Measurements from ENCODE around the gene SPATA32.
"Not testable (repeated sequence)": the region's sequence is repeated elsewhere in the genome, so short reads cannot be mapped to it uniquely, and the experiment has no call there.

The SPATA32 gene

DNA sequence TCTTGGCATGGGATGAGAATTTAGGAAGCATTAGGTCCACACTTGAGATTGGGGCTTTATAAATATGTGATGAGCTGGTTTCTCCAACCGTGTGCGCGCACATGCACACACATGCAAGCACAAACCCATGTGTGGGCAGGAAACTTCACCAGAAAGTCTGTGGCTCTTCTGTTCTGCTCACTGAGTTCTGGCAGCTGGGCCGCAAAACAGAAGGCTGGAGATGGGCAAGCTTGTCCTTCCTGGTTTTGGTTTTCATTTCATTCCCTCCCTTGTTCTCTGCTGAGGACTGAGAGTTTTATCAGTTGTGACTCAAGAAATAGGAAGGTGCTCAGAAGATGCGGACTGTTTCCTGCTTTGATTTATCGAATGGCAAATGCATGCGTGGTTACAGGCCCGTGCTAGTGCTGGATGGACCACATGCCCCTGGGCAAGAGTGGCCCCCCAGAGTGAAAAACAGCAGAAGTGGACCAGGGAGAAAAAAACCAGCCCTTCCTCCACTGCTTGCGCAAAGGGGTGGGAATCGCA, 40.8 kb upstream of the SPATA32 start:
- H3K4me1 ChIP-seq (ENCODE audit: control insufficient read depth, insufficient read depth, low read length): no peaks in the 10 kb centered on the region
- no peak overlapping the region for H3K9ac ChIP-seq (ENCODE audit: low read depth, low read length)
- no peaks in the 10 kb centered on the region for H3K36me3 ChIP-seq (ENCODE audit: control insufficient read depth, insufficient read depth, low read length)
- H3K4me3 ChIP-seq (ENCODE audit: low read depth, low read length): no peak overlapping the region
- H3K27me3 ChIP-seq (ENCODE audit: control insufficient read depth, insufficient read depth, low read length): no peaks in the 10 kb centered on the region
- no peaks in the 10 kb centered on the region for H3K9me3 ChIP-seq (ENCODE audit: control insufficient read depth, insufficient read depth, low read length)

DNA sequence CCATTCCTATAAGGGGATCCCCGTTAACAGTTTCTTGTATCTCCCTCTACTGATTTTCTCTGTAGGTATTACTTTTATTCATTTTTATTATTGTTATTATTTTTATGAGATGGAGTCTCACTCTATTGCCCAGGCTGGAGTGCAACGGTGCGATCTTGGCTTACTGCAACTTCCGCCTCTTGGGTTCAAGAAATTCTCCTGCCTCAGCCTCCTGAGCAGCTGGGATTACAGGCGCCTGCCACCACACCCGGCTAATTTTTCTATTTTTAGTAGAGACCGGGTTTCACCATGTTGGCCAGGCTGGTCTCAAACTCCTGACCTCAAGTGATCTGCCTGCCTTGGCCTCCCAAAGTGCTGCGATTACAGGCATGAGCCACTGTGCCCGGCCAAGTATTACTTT, 40.3 kb upstream of the SPATA32 start:
- not testable (repeated sequence) for H3K4me3 ChIP-seq (ENCODE audit: low read depth, low read length); H3K9ac ChIP-seq (ENCODE audit: low read depth, low read length); H3K36me3 ChIP-seq (ENCODE audit: control insufficient read depth, insufficient read depth, low read length); H3K9me3 ChIP-seq (ENCODE audit: control insufficient read depth, insufficient read depth, low read length); H3K4me1 ChIP-seq (ENCODE audit: control insufficient read depth, insufficient read depth, low read length); H3K27me3 ChIP-seq (ENCODE audit: control insufficient read depth, insufficient read depth, low read length)

- Histone ChIP-seq H3K9ac (ENCODE audit: low read depth, low read length) (no peak overlapping the region), H3K4me3 (ENCODE audit: low read depth, low read length) (no peak overlapping the region), H3K27me3 (ENCODE audit: control insufficient read depth, insufficient read depth, low read length) (no peaks in the 10 kb centered on the region), H3K36me3 (ENCODE audit: control insufficient read depth, insufficient read depth, low read length) (no peaks in the 10 kb centered on the region), H3K9me3 (ENCODE audit: control insufficient read depth, insufficient read depth, low read length) (no peaks in the 10 kb centered on the region), H3K4me1 (ENCODE audit: control insufficient read depth, insufficient read depth, low read length) (no peaks in the 10 kb centered on the region)
These were observed 39.8 kb upstream of the SPATA32 start for GRCh38 chr17:45301674-45302073.

- no peak overlapping the region for H3K9ac ChIP-seq (ENCODE audit: low read depth, low read length)
- no peaks in the 10 kb centered on the region for H3K9me3 ChIP-seq (ENCODE audit: control insufficient read depth, insufficient read depth, low read length)
- no peak overlapping the region for H3K4me3 ChIP-seq (ENCODE audit: low read depth, low read length)
- H3K4me1 ChIP-seq (ENCODE audit: control insufficient read depth, insufficient read depth, low read length): no peaks in the 10 kb centered on the region
- H3K27me3 ChIP-seq (ENCODE audit: control insufficient read depth, insufficient read depth, low read length): no peaks in the 10 kb centered on the region
- no peaks in the 10 kb centered on the region for H3K36me3 ChIP-seq (ENCODE audit: control insufficient read depth, insufficient read depth, low read length)
These were observed 38.3 kb upstream of the SPATA32 start for GRCh38 chr17:45300060-45300751.

- no peaks in the 10 kb centered on the region for H3K36me3 ChIP-seq (ENCODE audit: control insufficient read depth, insufficient read depth, low read length)
- H3K9me3 ChIP-seq (ENCODE audit: control insufficient read depth, insufficient read depth, low read length): no peaks in the 10 kb centered on the region
- H3K4me3 ChIP-seq (ENCODE audit: low read depth, low read length): no peak overlapping the region
- no peaks in the 10 kb centered on the region for H3K27me3 ChIP-seq (ENCODE audit: control insufficient read depth, insufficient read depth, low read length)
- H3K4me1 ChIP-seq (ENCODE audit: control insufficient read depth, insufficient read depth, low read length): no peaks in the 10 kb centered on the region
- H3K9ac ChIP-seq (ENCODE audit: low read depth, low read length): no peak overlapping the region
These were observed 37.5 kb upstream of the SPATA32 start for GRCh38 chr17:45299361-45299760.

- Histone ChIP-seq H3K9me3 (ENCODE audit: control insufficient read depth, insufficient read depth, low read length) (no peaks in the 10 kb centered on the region), H3K4me3 (ENCODE audit: low read depth, low read length) (no peak overlapping the region), H3K9ac (ENCODE audit: low read depth, low read length) (no peak overlapping the region), H3K27me3 (ENCODE audit: control insufficient read depth, insufficient read depth, low read length) (no peaks in the 10 kb centered on the region), H3K36me3 (ENCODE audit: control insufficient read depth, insufficient read depth, low read length) (no peaks in the 10 kb centered on the region), H3K4me1 (ENCODE audit: control insufficient read depth, insufficient read depth, low read length) (no peaks in the 10 kb centered on the region)
These were observed 36.8 kb upstream of the SPATA32 start for GRCh38 chr17:45298546-45299285.

GRCh38 chr17:45296833-45297124, 34.9 kb upstream of the SPATA32 start:
- H3K36me3 ChIP-seq (ENCODE audit: control insufficient read depth, insufficient read depth, low read length): no peaks in the 10 kb centered on the region
- H3K9me3 ChIP-seq (ENCODE audit: control insufficient read depth, insufficient read depth, low read length): no peaks in the 10 kb centered on the region
- no peaks in the 10 kb centered on the region for H3K4me1 ChIP-seq (ENCODE audit: control insufficient read depth, insufficient read depth, low read length)
- H3K27me3 ChIP-seq (ENCODE audit: control insufficient read depth, insufficient read depth, low read length): no peaks in the 10 kb centered on the region
- H3K9ac ChIP-seq (ENCODE audit: low read depth, low read length): no peak overlapping the region
- no peak overlapping the region for H3K4me3 ChIP-seq (ENCODE audit: low read depth, low read length)

DNA sequence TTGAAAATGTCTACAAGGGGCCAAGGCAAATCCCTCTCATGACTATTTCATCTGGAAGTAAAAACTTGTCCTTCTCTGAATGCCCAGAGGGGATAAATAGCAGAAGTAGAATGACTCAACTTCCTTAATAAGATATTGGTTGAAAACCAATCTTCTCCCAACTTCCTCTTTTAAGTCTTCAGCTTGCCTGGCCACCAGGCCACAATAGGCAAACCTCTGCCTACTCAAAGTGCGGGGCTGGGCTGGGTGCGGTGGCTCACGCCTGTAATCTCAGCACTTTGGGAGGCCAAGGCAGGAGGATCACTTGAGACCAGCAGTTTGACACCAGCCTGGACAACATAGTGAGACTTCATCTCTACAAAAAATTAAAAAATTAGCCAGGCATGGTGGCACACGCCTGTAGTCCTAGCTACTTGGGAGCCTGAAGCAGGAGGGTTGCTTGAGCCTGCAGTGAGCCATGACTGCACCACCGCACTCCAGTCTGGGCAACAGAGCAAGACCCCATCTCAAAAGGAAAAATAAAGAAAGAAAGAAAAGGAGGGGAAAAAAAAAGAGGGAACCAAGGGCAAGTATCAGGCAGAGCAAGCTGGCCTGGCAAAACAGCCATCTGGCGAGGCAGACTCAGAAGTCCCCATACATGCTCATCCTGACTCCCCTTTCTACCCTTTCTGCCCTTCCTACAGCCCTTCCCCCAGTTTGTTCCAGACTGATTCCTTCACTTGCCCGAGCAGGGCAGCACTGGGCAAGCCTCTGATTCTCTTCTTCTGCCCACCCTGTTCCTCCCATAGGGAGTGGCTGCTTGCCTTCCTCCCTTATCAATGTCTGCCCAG, 34.3 kb upstream of the SPATA32 start:
- no peak overlapping the region for H3K9ac ChIP-seq (ENCODE audit: low read depth, low read length)
- no peaks in the 10 kb centered on the region for H3K9me3 ChIP-seq (ENCODE audit: control insufficient read depth, insufficient read depth, low read length)
- H3K27me3 ChIP-seq (ENCODE audit: control insufficient read depth, insufficient read depth, low read length): no peaks in the 10 kb centered on the region
- no peak overlapping the region for H3K4me3 ChIP-seq (ENCODE audit: low read depth, low read length)
- no peaks in the 10 kb centered on the region for H3K36me3 ChIP-seq (ENCODE audit: control insufficient read depth, insufficient read depth, low read length)
- no peaks in the 10 kb centered on the region for H3K4me1 ChIP-seq (ENCODE audit: control insufficient read depth, insufficient read depth, low read length)

- Histone ChIP-seq H3K9ac (ENCODE audit: low read depth, low read length) (no peak overlapping the region), H3K4me1 (ENCODE audit: control insufficient read depth, insufficient read depth, low read length) (no peaks in the 10 kb centered on the region), H3K36me3 (ENCODE audit: control insufficient read depth, insufficient read depth, low read length) (no peaks in the 10 kb centered on the region)
These were observed 32.6 kb upstream of the SPATA32 start for GRCh38 chr17:45294506-45294905.

GRCh38 chr17:45293413-45294211, 31.7 kb upstream of the SPATA32 start:
- Histone ChIP-seq H3K4me1 (ENCODE audit: control insufficient read depth, insufficient read depth, low read length) (no peaks in the 10 kb centered on the region), H3K4me3 (ENCODE audit: low read depth, low read length) (no peak overlapping the region), H3K9ac (ENCODE audit: low read depth, low read length) (no peak overlapping the region), H3K27me3 (ENCODE audit: control insufficient read depth, insufficient read depth, low read length) (no peaks in the 10 kb centered on the region), H3K9me3 (ENCODE audit: control insufficient read depth, insufficient read depth, low read length) (no peaks in the 10 kb centered on the region), H3K36me3 (ENCODE audit: control insufficient read depth, insufficient read depth, low read length) (no peaks in the 10 kb centered on the region)

More at GRCh38 chr17:45294506-45294905, 32.6 kb upstream of the SPATA32 start:
- H3K9me3 ChIP-seq (ENCODE audit: control insufficient read depth, insufficient read depth, low read length): no peaks in the 10 kb centered on the region
- H3K4me3 ChIP-seq (ENCODE audit: low read depth, low read length): no peak overlapping the region
- H3K27me3 ChIP-seq (ENCODE audit: control insufficient read depth, insufficient read depth, low read length): no peaks in the 10 kb centered on the region

DNA sequence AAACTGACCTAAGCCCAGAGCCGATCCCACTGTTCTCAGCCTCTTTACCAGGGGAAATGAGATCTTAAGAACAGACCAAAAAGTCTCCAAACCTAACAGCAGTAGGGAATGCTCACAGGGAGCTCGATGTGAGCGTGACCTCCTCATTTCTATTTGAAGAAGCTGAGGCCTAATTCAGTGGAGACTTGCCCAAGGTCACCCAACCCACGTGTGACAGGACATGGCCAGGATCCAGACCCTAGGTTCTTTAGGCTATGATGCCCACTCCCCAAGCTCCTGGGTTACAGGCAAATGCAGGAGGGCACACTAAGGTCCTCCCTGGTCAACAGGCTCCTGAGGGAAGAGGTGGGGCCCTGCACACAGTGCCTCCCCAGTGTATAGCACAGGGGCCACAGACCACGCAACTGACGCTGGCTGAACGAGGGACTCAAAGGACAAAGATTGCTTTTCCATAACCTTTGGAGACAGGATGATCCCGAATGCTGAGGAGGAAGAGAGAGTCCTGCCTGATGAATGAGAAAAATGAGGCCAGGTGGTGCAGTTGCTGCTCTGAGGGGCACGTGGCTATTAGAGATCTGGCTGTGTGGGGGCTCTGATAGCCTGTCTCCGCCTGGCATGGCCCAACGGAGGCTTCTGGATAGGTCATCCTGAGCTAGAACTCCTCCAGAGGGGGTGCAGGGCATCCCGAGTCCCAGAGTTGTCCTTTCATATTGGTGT, 31.0 kb upstream of the SPATA32 start:
- Histone ChIP-seq H3K36me3 (ENCODE audit: control insufficient read depth, insufficient read depth, low read length) (no peaks in the 10 kb centered on the region), H3K4me1 (ENCODE audit: control insufficient read depth, insufficient read depth, low read length) (no peaks in the 10 kb centered on the region), H3K27me3 (ENCODE audit: control insufficient read depth, insufficient read depth, low read length) (no peaks in the 10 kb centered on the region), H3K9ac (ENCODE audit: low read depth, low read length) (no peak overlapping the region), H3K4me3 (ENCODE audit: low read depth, low read length) (no peak overlapping the region), H3K9me3 (ENCODE audit: control insufficient read depth, insufficient read depth, low read length) (no peaks in the 10 kb centered on the region)
